SK-N-SH (cell line): ENCODE data around the gene TMEM161A. TPM values are rescaled to one million over a fixed set of nuclear protein-coding genes. Genes with fewer than 3 reads are reported as not detected.

Source experiments
- CTCF ChIA-PET: fragments of 300-600, 350-600 bp; formaldehyde crosslinking; extraction: SDS; loops from one replicate; lab custom pipeline; 2021; lab: Yijun Ruan, JAX
- POLR2A ChIA-PET: fragments of 350-600 bp; sonication (Branson Sonifier 250); formaldehyde crosslinking; extraction: SDS; loops from one replicate; lab custom pipeline; 2020; ENCODE audit warnings: antibody characterized with exemption, inconsistent platforms; lab: Yijun Ruan, JAX
- DNase-seq: peaks from one replicate; pipeline ENCODE4 v3.0.0; 2012
- H2AFZ ChIP-seq: fragments of 200-600 bp; sonication (generic); 2 replicates; pipeline ENCODE4 v1.8.1; 2016; ENCODE audit warnings: antibody characterized with exemption, mild to moderate bottlenecking, low read depth
- H3F3A ChIP-seq: fragments of 200-600 bp; sonication (generic); replicated peaks from 2 replicates; pipeline ENCODE3; 2016; ENCODE audit warnings: antibody characterized with exemption, mild to moderate bottlenecking; ENCODE audit not compliant: insufficient read depth
- H3K27ac ChIP-seq, 2 experiments: fragments of 200-500 bp in 1 of 2; fragments of 200-600 bp in 1 of 2; sonication (Bioruptor generic) in 1 of 2; sonication (generic), shearing (Covaris generic) in 1 of 2; 2 replicates each; pipeline versions ENCODE4 v1.5.1 to v1.6.1; 2014 to 2016; ENCODE audit warnings: low read depth in 2 of 2, inconsistent platforms in 1 of 2, low read length in 1 of 2, mild to moderate bottlenecking in 1 of 2, mixed read lengths in 1 of 2
- H3K27me3 ChIP-seq: fragments of 200-600 bp; sonication (generic), shearing (Covaris generic); 2 replicates; pipeline ENCODE4 v1.6.1; 2016; ENCODE audit warnings: mixed run types; ENCODE audit not compliant: insufficient read depth
- H3K36me3 ChIP-seq, 2 experiments: fragments of 200-500 bp in 1 of 2; fragments of 200-600 bp in 1 of 2; sonication (Bioruptor generic) in 1 of 2; sonication (generic) in 1 of 2; replicated peaks in 1 of 2; 2 replicates each; pipeline versions ENCODE3 to v1.5.1; 2014 to 2016; ENCODE audit warnings: low read length in 1 of 2, mild to moderate bottlenecking in 1 of 2; ENCODE audit not compliant: insufficient read depth in 2 of 2, control insufficient read depth in 1 of 2
- H3K4me1 ChIP-seq, 2 experiments: fragments of 200-500 bp in 1 of 2; fragments of 200-600 bp in 1 of 2; sonication (Bioruptor generic) in 1 of 2; sonication (generic), shearing (Covaris generic) in 1 of 2; 2 replicates each; pipeline versions ENCODE4 v1.5.1 to v1.6.1; 2014 to 2016; ENCODE audit warnings: low read depth in 1 of 2, low read length in 1 of 2, mixed run types in 1 of 2; ENCODE audit not compliant: insufficient read depth in 2 of 2, control insufficient read depth in 1 of 2
- H3K4me2 ChIP-seq: fragments of 200-600 bp; sonication (generic), shearing (Covaris generic); 2 replicates; pipeline ENCODE4 v1.6.1; 2017; ENCODE audit warnings: mixed run types
- H3K4me3 ChIP-seq, 2 experiments: fragments of 200-500 bp in 1 of 2; fragments of 200-600 bp in 1 of 2; sonication (Bioruptor generic) in 1 of 2; sonication (generic), shearing (Covaris generic) in 1 of 2; 2 replicates each; pipeline versions ENCODE4 v1.5.1 to v1.8.1; 2014 to 2016; ENCODE audit warnings: low read depth in 2 of 2, inconsistent platforms in 1 of 2, low read length in 1 of 2, mild to moderate bottlenecking in 1 of 2, mixed read lengths in 1 of 2, moderate library complexity in 1 of 2
- H3K79me2 ChIP-seq: fragments of 200-600 bp; sonication (generic); 2 replicates; pipeline ENCODE4 v1.8.1; 2017; ENCODE audit warnings: mild to moderate bottlenecking; ENCODE audit not compliant: insufficient read depth
- H3K9ac ChIP-seq: fragments of 200-600 bp; sonication (generic); 2 replicates; pipeline ENCODE4 v1.6.1; 2017; ENCODE audit warnings: mixed run types
- H3K9me2 ChIP-seq: fragments of 200-600 bp; sonication (generic); 2 replicates; pipeline ENCODE4 v1.6.1; 2017; ENCODE audit warnings: mixed run types
- H3K9me3 ChIP-seq: fragments of 200-600 bp; sonication (generic); 2 replicates; pipeline ENCODE4 v1.6.1; 2017; ENCODE audit warnings: mixed run types, mild to moderate bottlenecking, moderate library complexity
- H4K20me1 ChIP-seq: fragments of 200-600 bp; sonication (generic); 2 replicates; pipeline ENCODE4 v1.6.1; 2017; ENCODE audit warnings: mild to moderate bottlenecking, mixed run types; ENCODE audit not compliant: insufficient read depth
- ELF1 ChIP-seq: IDR thresholded peaks from 2 replicates; pipeline ENCODE4 v1.4.0; 2012
- FOSL2 ChIP-seq: IDR thresholded peaks from 2 replicates; pipeline ENCODE4 v1.4.0; 2012; ENCODE audit warnings: low read depth, mild to moderate bottlenecking, moderate library complexity, borderline replicate concordance
- FOXJ3 ChIP-seq: sonication (generic); formaldehyde crosslinking; IDR thresholded peaks from 2 replicates; pipeline ENCODE4 v1.5.1; 2020; ENCODE audit warnings: mild to moderate bottlenecking, missing genetic modification reagents
- FOXM1 ChIP-seq: IDR thresholded peaks from 2 replicates; pipeline ENCODE4 v1.4.0; 2012; ENCODE audit warnings: low read depth, mild to moderate bottlenecking
- GABPA ChIP-seq: IDR thresholded peaks from 2 replicates; pipeline ENCODE4 v1.4.0; 2012; ENCODE audit warnings: low read depth, mild to moderate bottlenecking
- GATA2 ChIP-seq: sonication (generic); formaldehyde crosslinking; IDR thresholded peaks from 2 replicates; pipeline ENCODE4 v1.5.0; 2020; ENCODE audit warnings: mild to moderate bottlenecking, missing genetic modification reagents
- MXI1 ChIP-seq: IDR thresholded peaks from 2 replicates; pipeline ENCODE4 v1.6.1; 2012; ENCODE audit warnings: mild to moderate bottlenecking, low read depth, low read length, improper control_type of control experiment
- RAD21 ChIP-seq: IDR thresholded peaks from 2 replicates; pipeline ENCODE4 v1.6.1; 2012; ENCODE audit warnings: mild to moderate bottlenecking, low read length
- RCOR1 ChIP-seq: fragments of 150-350 bp; IDR thresholded peaks from 2 replicates; pipeline ENCODE4 v1.6.1; 2017; ENCODE audit warnings: antibody characterized with exemption, low read length
- RXRA ChIP-seq: IDR thresholded peaks from 2 replicates; pipeline ENCODE4 v1.4.0; 2012; ENCODE audit warnings: low read depth, mild to moderate bottlenecking, borderline replicate concordance
- SMC3 ChIP-seq: IDR thresholded peaks from 2 replicates; pipeline ENCODE4 v1.6.1; 2012; ENCODE audit warnings: low read depth, low read length, improper control_type of control experiment
- TAF1 ChIP-seq: IDR thresholded peaks from 2 replicates; pipeline ENCODE4 v1.6.1; 2012; ENCODE audit warnings: low read depth, mild to moderate bottlenecking, low read length, moderate library complexity, borderline replicate concordance
- WGBS: methylation state at CpG from one replicate; pipeline ENCODE4 v1.1.6; 2017; ENCODE audit warnings: low lambda C conversion rate; 5-methylcytosine and 5-hydroxymethylcytosine counted together
- polyA plus RNA-seq, 3 experiments: library from polyadenylated mRNA; depleted of rRNA; stranded (reverse); fragments of >200 nt; gene quantifications; 2 replicates each; pipeline ENCODE4 v1.2.3, GENCODE V29; 2012
- TF ChIP-seq, protein P1 (sequence below): IDR thresholded peaks from 2 replicates; pipeline ENCODE4 v1.4.0; 2012; ENCODE audit warnings: low read depth, borderline replicate concordance
- TF ChIP-seq, protein P2 (sequence below): fragments of 150-350 bp; IDR thresholded peaks from 2 replicates; pipeline ENCODE4 v1.6.1; 2017; ENCODE audit warnings: antibody characterized with exemption, low read length, low read depth, borderline replicate concordance
- TF ChIP-seq, protein P3 (sequence below): IDR thresholded peaks from 2 replicates; pipeline ENCODE4 v1.6.1; 2012; ENCODE audit warnings: mild to moderate bottlenecking, low read depth, low read length, moderate library complexity
- TF ChIP-seq, protein P4 (sequence below): IDR thresholded peaks from 2 replicates; pipeline ENCODE4; 2012

Gene TMEM161A
- polyA plus RNA-seq, 1 of the 3 experiments (the other 2 are of a cell fraction) = 39.3 TPM

DNA sequence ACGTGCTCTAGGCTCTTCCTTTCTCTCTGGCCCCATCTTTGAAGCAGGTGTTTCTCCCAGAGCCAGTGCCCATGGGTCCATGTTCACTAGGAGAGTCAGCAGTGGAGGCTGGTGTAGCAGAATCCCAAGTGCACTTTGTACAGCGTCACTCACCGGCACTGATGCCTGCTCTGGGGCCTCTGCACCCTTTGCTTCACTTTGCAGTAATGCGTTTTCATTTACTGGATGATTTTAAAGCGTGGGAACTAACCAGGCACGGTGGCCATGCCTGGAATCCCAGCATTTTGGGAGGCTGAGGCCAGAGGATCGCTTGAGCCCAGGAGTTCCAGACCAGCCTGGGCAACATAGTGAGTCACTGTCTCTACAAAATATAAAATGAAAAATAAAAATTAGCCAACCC lies 43.8 kb downstream of the TMEM161A start:
- Histone ChIP-seq H4K20me1 (no peaks in the 10 kb centered on the region), H2AFZ (no peak overlapping the region), H3K27ac (no peak overlapping the region), H3K4me3 (no peak overlapping the region), H3F3A (no peaks in the 10 kb centered on the region), H3K9ac (no peak overlapping the region), H3K9me2 (no peaks in the 10 kb centered on the region), H3K4me2 (no peak overlapping the region), H3K27me3 (no peaks in the 10 kb centered on the region), H3K4me1 (no peaks in the 10 kb centered on the region), H3K79me2 (no peaks in the 10 kb centered on the region), H3K36me3 (no peaks in the 10 kb centered on the region), H3K9me3 (no peaks in the 10 kb centered on the region)
- DNase-seq = no peak
- CTCF ChIA-PET = interaction anchor here (1.5 kb wide), 1 partner anchor 16 kb away, joined by 5 read pairs; no protein-coding TSS in a partner anchor
- POLR2A ChIA-PET = no interaction called here
- TF ChIP-seq GABPA (no peak), FOXJ3 (CRISPR knock-in tag) (no peak), FOXM1 (no peak), FOSL2 (no peak), MXI1 (no peak), TAF1 (no peak), RXRA (no peak), SMC3 (no peak), RCOR1 (no peak), RAD21 (no peak), ELF1 (no peak), GATA2 (CRISPR knock-in tag) (no peak)
- TF ChIP-seq, protein P1, sequence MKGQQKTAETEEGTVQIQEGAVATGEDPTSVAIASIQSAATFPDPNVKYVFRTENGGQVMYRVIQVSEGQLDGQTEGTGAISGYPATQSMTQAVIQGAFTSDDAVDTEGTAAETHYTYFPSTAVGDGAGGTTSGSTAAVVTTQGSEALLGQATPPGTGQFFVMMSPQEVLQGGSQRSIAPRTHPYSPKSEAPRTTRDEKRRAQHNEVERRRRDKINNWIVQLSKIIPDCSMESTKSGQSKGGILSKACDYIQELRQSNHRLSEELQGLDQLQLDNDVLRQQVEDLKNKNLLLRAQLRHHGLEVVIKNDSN = no peak
- TF ChIP-seq, protein P2, sequence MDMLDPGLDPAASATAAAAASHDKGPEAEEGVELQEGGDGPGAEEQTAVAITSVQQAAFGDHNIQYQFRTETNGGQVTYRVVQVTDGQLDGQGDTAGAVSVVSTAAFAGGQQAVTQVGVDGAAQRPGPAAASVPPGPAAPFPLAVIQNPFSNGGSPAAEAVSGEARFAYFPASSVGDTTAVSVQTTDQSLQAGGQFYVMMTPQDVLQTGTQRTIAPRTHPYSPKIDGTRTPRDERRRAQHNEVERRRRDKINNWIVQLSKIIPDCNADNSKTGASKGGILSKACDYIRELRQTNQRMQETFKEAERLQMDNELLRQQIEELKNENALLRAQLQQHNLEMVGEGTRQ = no peak
- WGBS = 84% methylated on average over 7 of the region's 7 CpGs

DNA sequence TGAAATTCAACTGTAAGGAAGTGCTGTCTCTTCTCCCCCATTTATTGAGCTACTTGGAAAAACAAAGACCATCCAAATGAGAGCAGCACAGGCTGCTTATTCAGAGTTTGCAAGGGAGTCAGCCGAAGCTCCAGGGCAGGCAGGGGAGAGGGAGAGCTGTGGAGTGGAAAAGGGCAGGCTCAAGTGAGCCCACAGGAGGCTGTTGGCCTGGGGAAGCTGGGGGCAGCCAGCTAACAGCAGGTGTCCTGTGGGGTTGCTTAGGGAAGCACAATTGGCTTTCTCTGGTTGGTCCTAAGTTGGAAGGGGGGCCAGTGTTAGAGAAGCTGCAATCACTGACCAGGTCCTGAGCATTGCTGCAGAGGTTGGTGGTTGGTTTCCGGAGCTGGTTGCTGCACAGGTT lies 50.6 kb downstream of the TMEM161A start:
- TF ChIP-seq, protein P3, sequence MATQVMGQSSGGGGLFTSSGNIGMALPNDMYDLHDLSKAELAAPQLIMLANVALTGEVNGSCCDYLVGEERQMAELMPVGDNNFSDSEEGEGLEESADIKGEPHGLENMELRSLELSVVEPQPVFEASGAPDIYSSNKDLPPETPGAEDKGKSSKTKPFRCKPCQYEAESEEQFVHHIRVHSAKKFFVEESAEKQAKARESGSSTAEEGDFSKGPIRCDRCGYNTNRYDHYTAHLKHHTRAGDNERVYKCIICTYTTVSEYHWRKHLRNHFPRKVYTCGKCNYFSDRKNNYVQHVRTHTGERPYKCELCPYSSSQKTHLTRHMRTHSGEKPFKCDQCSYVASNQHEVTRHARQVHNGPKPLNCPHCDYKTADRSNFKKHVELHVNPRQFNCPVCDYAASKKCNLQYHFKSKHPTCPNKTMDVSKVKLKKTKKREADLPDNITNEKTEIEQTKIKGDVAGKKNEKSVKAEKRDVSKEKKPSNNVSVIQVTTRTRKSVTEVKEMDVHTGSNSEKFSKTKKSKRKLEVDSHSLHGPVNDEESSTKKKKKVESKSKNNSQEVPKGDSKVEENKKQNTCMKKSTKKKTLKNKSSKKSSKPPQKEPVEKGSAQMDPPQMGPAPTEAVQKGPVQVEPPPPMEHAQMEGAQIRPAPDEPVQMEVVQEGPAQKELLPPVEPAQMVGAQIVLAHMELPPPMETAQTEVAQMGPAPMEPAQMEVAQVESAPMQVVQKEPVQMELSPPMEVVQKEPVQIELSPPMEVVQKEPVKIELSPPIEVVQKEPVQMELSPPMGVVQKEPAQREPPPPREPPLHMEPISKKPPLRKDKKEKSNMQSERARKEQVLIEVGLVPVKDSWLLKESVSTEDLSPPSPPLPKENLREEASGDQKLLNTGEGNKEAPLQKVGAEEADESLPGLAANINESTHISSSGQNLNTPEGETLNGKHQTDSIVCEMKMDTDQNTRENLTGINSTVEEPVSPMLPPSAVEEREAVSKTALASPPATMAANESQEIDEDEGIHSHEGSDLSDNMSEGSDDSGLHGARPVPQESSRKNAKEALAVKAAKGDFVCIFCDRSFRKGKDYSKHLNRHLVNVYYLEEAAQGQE = no peak
- TF ChIP-seq GATA2 (CRISPR knock-in tag) (no peak), RXRA (no peak), ELF1 (no peak)
- TF ChIP-seq, protein P4, sequence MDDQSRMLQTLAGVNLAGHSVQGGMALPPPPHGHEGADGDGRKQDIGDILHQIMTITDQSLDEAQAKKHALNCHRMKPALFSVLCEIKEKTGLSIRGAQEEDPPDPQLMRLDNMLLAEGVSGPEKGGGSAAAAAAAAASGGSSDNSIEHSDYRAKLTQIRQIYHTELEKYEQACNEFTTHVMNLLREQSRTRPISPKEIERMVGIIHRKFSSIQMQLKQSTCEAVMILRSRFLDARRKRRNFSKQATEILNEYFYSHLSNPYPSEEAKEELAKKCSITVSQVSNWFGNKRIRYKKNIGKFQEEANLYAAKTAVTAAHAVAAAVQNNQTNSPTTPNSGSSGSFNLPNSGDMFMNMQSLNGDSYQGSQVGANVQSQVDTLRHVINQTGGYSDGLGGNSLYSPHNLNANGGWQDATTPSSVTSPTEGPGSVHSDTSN = no peak
- TF ChIP-seq, protein P2 = no peak
- TF ChIP-seq, all 33 proteins: peak for 0
- Histone ChIP-seq H3K27me3 (no peaks in the 10 kb centered on the region), H3K27ac (no peak overlapping the region), H3K4me2 (no peak overlapping the region), H3K36me3 (no peaks in the 10 kb centered on the region), H3K9ac (no peak overlapping the region), H3K4me3 (no peak overlapping the region), H3K9me3 (no peaks in the 10 kb centered on the region), H3K79me2 (no peaks in the 10 kb centered on the region), H3K9me2 (no peaks in the 10 kb centered on the region), H2AFZ (no peak overlapping the region), H4K20me1 (no peaks in the 10 kb centered on the region), H3F3A (no peaks in the 10 kb centered on the region), H3K4me1 (no peaks in the 10 kb centered on the region)
- POLR2A ChIA-PET = no interaction called here
- CTCF ChIA-PET = interaction anchor here (0.8 kb wide), 1 partner anchor 28 kb away, joined by 3 read pairs; no protein-coding TSS in a partner anchor
- whole genome bisulfite sequencing = 88% methylated on average over 1 of the region's 2 CpGs
- DNase-seq = no peak
